ENCODE data around the gene SLC46A1. TPM values are rescaled to one million over a fixed set of nuclear protein-coding genes. Genes with fewer than 3 reads are reported as not detected.

Gene SLC46A1
- total RNA-seq, 2 experiments from 2014 or later = 2.1 to 3.1 TPM

GRCh38 chr17:28384281-28385036 is 21.6 kb downstream of the SLC46A1 start:
- H3K27ac Mint-ChIP-seq = peak overlapping the region; percentile 63
- TF ChIP-seq CTCF (IDR thresholded peaks at IDR 0.05) = no peak
- ATAC-seq = peak; percentile 94
- peaks cover 28% of the 10 kb centered on the region for H3K36me3 Mint-ChIP-seq (ENCODE audit: low read depth)
- peaks cover 2% of the 10 kb centered on the region for H3K27me3 Mint-ChIP-seq
- peaks cover 20% of the 10 kb centered on the region for H3K4me1 Mint-ChIP-seq (ENCODE audit: low read depth)
- H3K9me3 Mint-ChIP-seq = no peaks in the 10 kb centered on the region
- peak overlapping the region; percentile 84 for H3K4me3 Mint-ChIP-seq
- intact Hi-C loops (cut with micrococcal nuclease) = no loop called here
- ChIA-PET POLR2A (interaction anchor here (0.6 to 3.5 kb wide), 10 partner anchors 11 to 294 kb away, joined by 3 to 22 read pairs (median 5); partner anchors contain the start of genes POLDIP2, SARM1 and SEBOX), CTCF (interaction anchor here (0.9 to 1.8 kb wide), 4 partner anchors 13 to 165 kb away, joined by 3 to 9 read pairs (median 4); partner anchors contain the start of genes POLDIP2 and SARM1)
- peak; percentile 80 for DNase-seq

GRCh38 chr17:28381141-28381825 is 24.7 kb downstream of the SLC46A1 start:
- intact Hi-C loops (cut with micrococcal nuclease) = no loop called here
- peaks cover 2% of the 10 kb centered on the region for H3K27me3 Mint-ChIP-seq
- H3K36me3 Mint-ChIP-seq (ENCODE audit: low read depth) = peaks cover 22% of the 10 kb centered on the region
- peak; percentile 23 for ATAC-seq
- no peak overlapping the region for H3K27ac Mint-ChIP-seq
- DNase-seq = peak; percentile 52
- peak overlapping the region; percentile 5 for H3K4me3 Mint-ChIP-seq
- ChIA-PET CTCF (interaction anchor here (0.8 to 3.6 kb wide), 4 partner anchors 10 to 36 kb away, joined by 3 to 18 read pairs (median 5); partner anchors contain the start of gene POLDIP2), POLR2A (interaction anchor here (1.0 kb wide), 1 partner anchor 50 kb away, joined by 4 read pairs; no protein-coding TSS in a partner anchor)
- peak; percentile 46 for TF ChIP-seq CTCF (IDR thresholded peaks at IDR 0.05)
- H3K4me1 Mint-ChIP-seq (ENCODE audit: low read depth) = peaks cover 20% of the 10 kb centered on the region
- no peaks in the 10 kb centered on the region for H3K9me3 Mint-ChIP-seq

- DNase-seq (no peak), ATAC-seq (no peak)
- peaks cover 16% of the 10 kb centered on the region for H3K4me1 Mint-ChIP-seq (ENCODE audit: low read depth)
- peaks cover 17% of the 10 kb centered on the region for H3K36me3 Mint-ChIP-seq (ENCODE audit: low read depth)
- no peak overlapping the region for H3K27ac Mint-ChIP-seq
- CTCF ChIA-PET = interaction anchor here (3.6 kb wide), 1 partner anchor 37 kb away, joined by 18 read pairs; no protein-coding TSS in a partner anchor
- H3K9me3 Mint-ChIP-seq = no peaks in the 10 kb centered on the region
- POLR2A ChIA-PET = interaction anchor here (0.9 to 1.4 kb wide), 3 partner anchors 10 to 171 kb away, joined by 3 to 5 read pairs (median 4); partner anchors contain the start of gene VTN
- H3K27me3 Mint-ChIP-seq = peaks cover 2% of the 10 kb centered on the region
- intact Hi-C loops (cut with micrococcal nuclease) = no loop called here
- H3K4me3 Mint-ChIP-seq = no peak overlapping the region
- no peak for TF ChIP-seq CTCF (IDR thresholded peaks at IDR 0.05)
Measured at GRCh38 chr17:28379814-28380801, 25.9 kb downstream of the SLC46A1 start.

- CTCF ChIA-PET = interaction anchor here (0.9 to 1.3 kb wide), 2 partner anchors 10 to 44 kb away, joined by 3 to 4 read pairs; no protein-coding TSS in a partner anchor
- H3K36me3 Mint-ChIP-seq (ENCODE audit: low read depth) = peaks cover 10% of the 10 kb centered on the region
- no peak for DNase-seq
- H3K4me3 Mint-ChIP-seq = peak overlapping the region; percentile 84
- POLR2A ChIA-PET = interaction anchor here (0.6 to 4.8 kb wide), 4 partner anchors 11 to 37 kb away, joined by 3 to 22 read pairs (median 5); partner anchors contain the start of genes POLDIP2 and TNFAIP1
- H3K27ac Mint-ChIP-seq = peak overlapping the region; percentile 66
- H3K4me1 Mint-ChIP-seq (ENCODE audit: low read depth) = peaks cover 20% of the 10 kb centered on the region
- ATAC-seq = no peak
- intact Hi-C loops (cut with micrococcal nuclease) = no loop called here
- H3K9me3 Mint-ChIP-seq = no peaks in the 10 kb centered on the region
- no peak for TF ChIP-seq CTCF (IDR thresholded peaks at IDR 0.05)
- H3K27me3 Mint-ChIP-seq = no peaks in the 10 kb centered on the region
Measured at GRCh38 chr17:28372945-28373274, 33.1 kb downstream of the SLC46A1 start.

Measured in activated CD8-positive, alpha-beta T cell treated with anti-CD3 and anti-CD28 coated beads for 36 hours (primary cell).